Measurements from ENCODE around the gene STX8.

The STX8 gene

DNA sequence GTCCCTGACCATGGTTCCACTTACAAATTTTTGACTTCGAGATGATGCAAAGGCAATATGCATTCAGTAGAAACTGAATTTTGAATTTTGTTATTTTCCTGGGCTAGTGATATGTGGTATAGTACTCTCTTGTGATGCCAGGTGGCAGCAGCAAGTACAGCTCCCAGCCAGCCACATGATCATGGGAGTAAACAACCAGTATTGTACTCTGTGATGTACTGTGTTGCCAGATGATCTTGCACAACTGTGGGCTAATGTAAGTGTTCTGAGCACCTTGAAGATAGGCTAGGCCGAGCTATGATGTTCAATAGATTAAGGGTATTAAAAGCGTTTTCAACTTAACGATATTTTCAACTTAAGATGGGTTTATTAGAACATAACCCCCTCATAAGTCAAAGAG, 250.8 kb downstream of the STX8 start:
- Histone ChIP-seq H3K23ac (ENCODE audit: low read depth, low read length, poor library complexity) (no peak overlapping the region), H3K4me2 (ENCODE audit: insufficient read depth, low read length, poor library complexity, severe bottlenecking) (no peak overlapping the region), H4K8ac (ENCODE audit: low read depth, low read length) (no peak overlapping the region), H2BK12ac (ENCODE audit: low read length) (no peak overlapping the region), H3K4ac (ENCODE audit: low read length) (no peak overlapping the region), H2AK5ac (ENCODE audit: low read depth, low read length) (no peak overlapping the region), H3K18ac (ENCODE audit: low read length) (no peak overlapping the region), H2BK15ac (ENCODE audit: low read length) (no peak overlapping the region), H3K36me3 (replicated peaks in 1 of 2; ENCODE audit: control insufficient read depth in 2 of 2, insufficient read depth in 2 of 2, low read length in 2 of 2) (no peaks in the 10 kb centered on the region), H3K79me1 (ENCODE audit: low read depth, low read length) (no peaks in the 10 kb centered on the region), H3K4me1 (ENCODE audit: control insufficient read depth in 2 of 2, insufficient read depth in 1 of 2, low read depth in 1 of 2, low read length in 2 of 2) (peaks cover 14 to 15% of the 10 kb centered on the region in 2 donors), H2AFZ (ENCODE audit: low read length) (no peak overlapping the region), H3K27ac (replicated peaks; ENCODE audit: low read length) (no peak overlapping the region), H3K27me3 (ENCODE audit: control insufficient read depth in 3 of 3, insufficient read depth in 3 of 3, low read depth in 1 of 3, low read length in 3 of 3) (no peaks in the 10 kb centered on the region), H4K91ac (ENCODE audit: low read depth, low read length, poor library complexity) (no peak overlapping the region), H3K4me3 (ENCODE audit: low read length in 2 of 2) (no peak overlapping the region), H3K14ac (ENCODE audit: low read length) (no peak overlapping the region), H2BK5ac (ENCODE audit: low read length) (no peak overlapping the region), H2BK120ac (ENCODE audit: low read depth, low read length) (no peak overlapping the region), H3K9me3 (replicated peaks in 1 of 2; ENCODE audit: control insufficient read depth in 2 of 2, insufficient read depth in 1 of 2, low read depth in 1 of 2, low read length in 2 of 2) (peaks cover 0 to 5% of the 10 kb centered on the region in 2 donors), H3K9ac (ENCODE audit: low read depth, low read length, poor library complexity) (no peak overlapping the region)
- DNase-seq (ENCODE audit: low spot score), result no peak
- no CpG with 5 or more reads among the region's 4 CpGs for WGBS, 2 donors (ENCODE audit: extremely low coverage in 2 of 2, insufficient read length in 2 of 2, insufficient replicate concordance in 1 of 2)

DNA sequence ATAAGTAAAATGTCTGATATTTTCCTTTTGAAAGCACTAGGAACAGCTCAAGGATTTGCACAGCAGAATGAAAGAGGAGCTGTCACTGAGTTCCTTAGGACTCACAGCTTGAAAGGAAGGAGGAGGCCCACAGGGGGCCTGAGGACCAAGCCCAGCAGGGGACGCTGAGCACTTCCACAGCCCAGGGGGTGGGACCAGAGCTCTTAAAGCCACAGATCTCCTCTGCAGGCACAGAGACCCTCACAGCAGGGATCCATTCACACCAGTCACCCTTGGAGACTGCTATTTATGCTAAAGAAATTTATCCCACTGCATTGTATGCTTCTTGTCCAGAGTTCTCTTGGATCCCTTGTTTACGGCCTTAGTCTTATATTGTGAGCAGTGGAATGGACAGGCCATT, 253.3 kb downstream of the STX8 start:
- no peaks in the 10 kb centered on the region for H3K27me3 ChIP-seq (ENCODE audit: control insufficient read depth in 3 of 3, insufficient read depth in 3 of 3, low read depth in 1 of 3, low read length in 3 of 3)
- no peak overlapping the region for H3K9ac ChIP-seq (ENCODE audit: low read depth, low read length, poor library complexity)
- H2BK12ac ChIP-seq (ENCODE audit: low read length), result no peak overlapping the region
- H3K23ac ChIP-seq (ENCODE audit: low read depth, low read length, poor library complexity), result no peak overlapping the region
- no peak overlapping the region for H3K4ac ChIP-seq (ENCODE audit: low read length)
- no peaks in the 10 kb centered on the region for H3K36me3 ChIP-seq (replicated peaks in 1 of 2; ENCODE audit: control insufficient read depth in 2 of 2, insufficient read depth in 2 of 2, low read length in 2 of 2)
- H3K4me1 ChIP-seq (ENCODE audit: control insufficient read depth in 2 of 2, insufficient read depth in 1 of 2, low read depth in 1 of 2, low read length in 2 of 2), result peaks cover 7 to 15% of the 10 kb centered on the region in 2 donors
- H4K91ac ChIP-seq (ENCODE audit: low read depth, low read length, poor library complexity), result no peak overlapping the region
- H3K14ac ChIP-seq (ENCODE audit: low read length), result no peak overlapping the region
- no peak overlapping the region for H3K4me3 ChIP-seq (ENCODE audit: low read length in 2 of 2)
- H3K27ac ChIP-seq (replicated peaks; ENCODE audit: low read length), result peak overlapping the region; percentile 17
- H2AFZ ChIP-seq (ENCODE audit: low read length), result peak overlapping the region; percentile 38
- H3K4me2 ChIP-seq (ENCODE audit: insufficient read depth, low read length, poor library complexity, severe bottlenecking), result no peak overlapping the region
- no peak overlapping the region for H2BK120ac ChIP-seq (ENCODE audit: low read depth, low read length)
- DNase-seq (ENCODE audit: low spot score), result no peak
- no peak overlapping the region for H2BK15ac ChIP-seq (ENCODE audit: low read length)
- H2AK5ac ChIP-seq (ENCODE audit: low read depth, low read length), result no peak overlapping the region
- no CpG with 5 or more reads among the region's 2 CpGs for WGBS, 2 donors (ENCODE audit: extremely low coverage in 2 of 2, insufficient read length in 2 of 2, insufficient replicate concordance in 1 of 2)
- no peaks in the 10 kb centered on the region for H3K79me1 ChIP-seq (ENCODE audit: low read depth, low read length)
- H4K8ac ChIP-seq (ENCODE audit: low read depth, low read length), result no peak overlapping the region
- H3K18ac ChIP-seq (ENCODE audit: low read length), result no peak overlapping the region
- H3K9me3 ChIP-seq (replicated peaks in 1 of 2; ENCODE audit: control insufficient read depth in 2 of 2, insufficient read depth in 1 of 2, low read depth in 1 of 2, low read length in 2 of 2), result peaks cover 1 to 10% of the 10 kb centered on the region in 2 donors
- no peak overlapping the region for H2BK5ac ChIP-seq (ENCODE audit: low read length)

DNA sequence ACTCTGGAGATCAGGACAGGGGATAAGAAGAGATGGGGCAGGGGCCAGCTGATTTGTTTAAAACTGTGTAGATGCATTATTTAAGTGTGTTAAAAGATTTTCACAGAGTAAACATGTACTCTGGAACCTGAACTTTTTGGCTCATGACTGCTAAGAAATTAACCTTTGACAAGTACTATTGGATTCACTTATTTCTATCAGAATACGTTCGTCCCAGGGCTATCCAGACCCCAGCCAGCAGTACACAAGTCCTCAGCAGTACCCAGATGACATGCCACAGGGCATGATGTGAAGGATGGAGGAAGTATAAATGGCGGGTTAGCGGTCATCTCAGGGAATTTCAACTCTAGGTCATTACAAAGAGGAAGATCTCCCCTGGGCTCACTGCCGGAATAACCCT, 253.7 kb downstream of the STX8 start:
- Histone ChIP-seq H2AK5ac (ENCODE audit: low read depth, low read length) (no peak overlapping the region), H2BK12ac (ENCODE audit: low read length) (no peak overlapping the region), H3K4ac (ENCODE audit: low read length) (no peak overlapping the region), H4K91ac (ENCODE audit: low read depth, low read length, poor library complexity) (no peak overlapping the region), H3K18ac (ENCODE audit: low read length) (no peak overlapping the region), H2BK15ac (ENCODE audit: low read length) (no peak overlapping the region), H2BK5ac (ENCODE audit: low read length) (no peak overlapping the region), H3K27ac (replicated peaks; ENCODE audit: low read length) (peak overlapping the region; percentile 17), H3K36me3 (replicated peaks in 1 of 2; ENCODE audit: control insufficient read depth in 2 of 2, insufficient read depth in 2 of 2, low read length in 2 of 2) (no peaks in the 10 kb centered on the region), H3K4me1 (ENCODE audit: control insufficient read depth in 2 of 2, insufficient read depth in 1 of 2, low read depth in 1 of 2, low read length in 2 of 2) (peaks cover 7 to 15% of the 10 kb centered on the region in 2 donors), H2BK120ac (ENCODE audit: low read depth, low read length) (no peak overlapping the region), H3K9me3 (replicated peaks in 1 of 2; ENCODE audit: control insufficient read depth in 2 of 2, insufficient read depth in 1 of 2, low read depth in 1 of 2, low read length in 2 of 2) (peaks cover 1 to 10% of the 10 kb centered on the region in 2 donors), H4K8ac (ENCODE audit: low read depth, low read length) (no peak overlapping the region), H3K4me2 (ENCODE audit: insufficient read depth, low read length, poor library complexity, severe bottlenecking) (no peak overlapping the region), H3K27me3 (ENCODE audit: control insufficient read depth in 3 of 3, insufficient read depth in 3 of 3, low read depth in 1 of 3, low read length in 3 of 3) (no peaks in the 10 kb centered on the region), H3K23ac (ENCODE audit: low read depth, low read length, poor library complexity) (no peak overlapping the region), H3K79me1 (ENCODE audit: low read depth, low read length) (no peaks in the 10 kb centered on the region), H3K4me3 (ENCODE audit: low read length in 2 of 2) (no peak overlapping the region), H3K14ac (ENCODE audit: low read length) (no peak overlapping the region), H2AFZ (ENCODE audit: low read length) (peak overlapping the region; percentile 38), H3K9ac (ENCODE audit: low read depth, low read length, poor library complexity) (no peak overlapping the region)
- WGBS, 2 donors (ENCODE audit: extremely low coverage in 2 of 2, insufficient read length in 2 of 2, insufficient replicate concordance in 1 of 2), result no CpG with 5 or more reads among the region's 5 CpGs
- DNase-seq (ENCODE audit: low spot score), result no peak

DNA sequence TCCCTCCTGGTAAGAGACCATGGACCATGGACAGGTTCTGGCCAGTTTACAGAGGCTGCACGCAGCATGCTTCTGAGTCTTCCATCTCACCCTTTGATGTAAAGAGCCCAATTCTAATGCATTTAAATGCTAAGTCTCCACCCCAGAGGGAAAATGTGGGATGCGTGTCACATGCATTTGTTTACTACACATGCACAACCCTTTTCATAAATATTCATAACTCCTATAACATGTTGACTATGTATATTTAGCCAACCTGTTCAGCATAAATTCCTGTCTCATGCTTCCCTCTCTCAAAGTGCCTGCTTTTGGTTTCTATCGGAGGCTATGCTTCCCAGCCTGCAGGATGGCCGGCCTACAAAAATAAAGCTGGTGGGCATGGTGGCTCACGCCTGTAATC, 260.3 kb downstream of the STX8 start:
- no CpG with 5 or more reads among the region's 5 CpGs for WGBS, 2 donors (ENCODE audit: extremely low coverage in 2 of 2, insufficient read length in 2 of 2, insufficient replicate concordance in 1 of 2)
- no peak overlapping the region for H3K14ac ChIP-seq (ENCODE audit: low read length)
- H4K91ac ChIP-seq (ENCODE audit: low read depth, low read length, poor library complexity), result no peak overlapping the region
- no peaks in the 10 kb centered on the region for H3K4me1 ChIP-seq (ENCODE audit: control insufficient read depth in 2 of 2, insufficient read depth in 1 of 2, low read depth in 1 of 2, low read length in 2 of 2)
- no peak overlapping the region for H3K9ac ChIP-seq (ENCODE audit: low read depth, low read length, poor library complexity)
- no peaks in the 10 kb centered on the region for H3K79me1 ChIP-seq (ENCODE audit: low read depth, low read length)
- no peak overlapping the region for H4K8ac ChIP-seq (ENCODE audit: low read depth, low read length)
- H2BK12ac ChIP-seq (ENCODE audit: low read length), result no peak overlapping the region
- no peak overlapping the region for H2BK5ac ChIP-seq (ENCODE audit: low read length)
- H3K4me3 ChIP-seq (ENCODE audit: low read length in 2 of 2), result no peak overlapping the region
- no peak overlapping the region for H3K4me2 ChIP-seq (ENCODE audit: insufficient read depth, low read length, poor library complexity, severe bottlenecking)
- peaks cover 3 to 10% of the 10 kb centered on the region in 2 donors for H3K9me3 ChIP-seq (replicated peaks in 1 of 2; ENCODE audit: control insufficient read depth in 2 of 2, insufficient read depth in 1 of 2, low read depth in 1 of 2, low read length in 2 of 2)
- H2AFZ ChIP-seq (ENCODE audit: low read length), result no peak overlapping the region
- no peak overlapping the region for H3K18ac ChIP-seq (ENCODE audit: low read length)
- no peaks in the 10 kb centered on the region for H3K27me3 ChIP-seq (ENCODE audit: control insufficient read depth in 3 of 3, insufficient read depth in 3 of 3, low read depth in 1 of 3, low read length in 3 of 3)
- no peak overlapping the region for H3K27ac ChIP-seq (replicated peaks; ENCODE audit: low read length)
- DNase-seq (ENCODE audit: low spot score), result no peak
- H3K36me3 ChIP-seq (replicated peaks in 1 of 2; ENCODE audit: control insufficient read depth in 2 of 2, insufficient read depth in 2 of 2, low read length in 2 of 2), result no peaks in the 10 kb centered on the region
- no peak overlapping the region for H2BK15ac ChIP-seq (ENCODE audit: low read length)
- H2AK5ac ChIP-seq (ENCODE audit: low read depth, low read length), result no peak overlapping the region
- no peak overlapping the region for H3K4ac ChIP-seq (ENCODE audit: low read length)
- no peak overlapping the region for H3K23ac ChIP-seq (ENCODE audit: low read depth, low read length, poor library complexity)
- H2BK120ac ChIP-seq (ENCODE audit: low read depth, low read length), result no peak overlapping the region
